ENCODE measurements around the gene EPHX1.

GRCh38 chr1:225880222-225880588, 70.3 kb downstream of the EPHX1 start:
- TF ChIP-seq CTCF (IDR thresholded peaks at IDR 0.05) = no peak
- TF ChIP-seq EP300 (IDR thresholded peaks at IDR 0.05) = no peak
